ENCODE measurements around the gene ARHGEF5. TPM values are rescaled to one million over a fixed set of nuclear protein-coding genes. Genes with fewer than 3 reads are reported as not detected.

ARHGEF5 gene
- total and polyA plus RNA-seq, 2 of the 4 experiments (the other 2 are of a cell fraction), result under 0.01 to 0.19 TPM

DNA sequence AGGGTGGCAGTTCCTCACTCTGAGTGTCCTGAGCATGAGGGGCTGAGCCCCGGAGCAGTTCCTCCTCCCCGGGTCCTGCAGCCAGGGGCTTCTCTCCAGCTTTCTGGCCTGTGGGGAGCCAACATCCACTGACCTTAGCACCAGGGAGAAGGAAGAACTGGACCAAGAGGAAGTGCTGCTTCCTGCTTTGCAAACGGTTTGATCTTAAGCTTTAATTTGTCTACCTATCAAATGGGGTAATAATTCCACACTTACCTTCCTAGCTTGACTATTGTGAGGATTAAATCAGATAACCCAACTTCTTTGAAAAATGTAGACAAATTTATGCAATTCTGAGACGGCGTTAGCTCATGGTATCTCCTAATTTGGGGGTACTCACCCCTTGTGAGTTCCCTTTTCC, 46.3 kb downstream of the ARHGEF5 start:
- H3K79me1 ChIP-seq (ENCODE audit: low read depth in 1 of 2, low read length in 2 of 2), result no peaks in the 10 kb centered on the region
- H2BK120ac ChIP-seq (ENCODE audit: low read depth, low read length), result no peak overlapping the region
- no peak overlapping the region for H3K4me2 ChIP-seq (ENCODE audit: low read depth, low read length)
- BruUV-seq (replicated peaks), result no TSS peak
- H3K4ac ChIP-seq (ENCODE audit: low read depth, low read length), result no peak overlapping the region
- H2AK5ac ChIP-seq (ENCODE audit: low read depth, low read length), result no peak overlapping the region
- no peak overlapping the region for H2BK20ac ChIP-seq (ENCODE audit: low read depth, low read length)
- no peak overlapping the region for H3K56ac ChIP-seq (ENCODE audit: extremely low read depth, insufficient read depth, low read length)
- H3K4me3 ChIP-seq (ENCODE audit: insufficient read depth, low read depth, low read length), result no peak overlapping the region
- no peaks in the 10 kb centered on the region for H3K36me3 ChIP-seq (ENCODE audit: control insufficient read depth, insufficient read depth, low read length)
- no peaks in the 10 kb centered on the region for H3K27me3 ChIP-seq (ENCODE audit: control insufficient read depth, insufficient read depth, low read length)
- intact Hi-C loops (cut with micrococcal nuclease) (no loop called here), dilution Hi-C loops (cut with HindIII; ENCODE audit: low sequenced_read_pairs, unreplicated experiment) (no loop called here), in situ Hi-C loops (cut with MboI; ENCODE audit: low sequenced_read_pairs) (no loop called here)
- no peak overlapping the region for H3K14ac ChIP-seq (replicated peaks; ENCODE audit: low read depth, low read length)
- ChIA-PET CTCF (no interaction called here), POLR2A (ENCODE audit: unreplicated experiment) (no interaction called here)
- H3K9me3 ChIP-seq (ENCODE audit: control insufficient read depth, insufficient read depth, low read length), result peaks cover 23% of the 10 kb centered on the region; the same call in 1 of the 2 replicates
- no peak overlapping the region for H3K9ac ChIP-seq (ENCODE audit: low read depth, low read length)
- no peak for DNase-seq
- no peak for TF ChIP-seq CHD1 (IDR thresholded peaks at IDR 0.05; ENCODE audit: low read depth, low read length)
- no peak for TF ChIP-seq RAD21 (IDR thresholded peaks at IDR 0.05; ENCODE audit: low read length)
- no peak for TF ChIP-seq MXI1 (IDR thresholded peaks at IDR 0.05; ENCODE audit: borderline replicate concordance, low read depth, low read length)
- H2BK5ac ChIP-seq (ENCODE audit: low read depth, low read length, poor library complexity, severe bottlenecking), result no peak overlapping the region
- no peaks in the 10 kb centered on the region for H3K4me1 ChIP-seq (ENCODE audit: control insufficient read depth, insufficient read depth, low read length)
- H3K9me1 ChIP-seq (ENCODE audit: insufficient read depth, low read length), result no peaks in the 10 kb centered on the region
- ATAC-seq (ENCODE audit: low read depth), result no peak
- H4K91ac ChIP-seq (ENCODE audit: insufficient read depth, low read depth, low read length), result no peak overlapping the region
- H4K20me1 ChIP-seq (ENCODE audit: insufficient read depth, low read length), result no peaks in the 10 kb centered on the region
- H3K23ac ChIP-seq (ENCODE audit: low read depth, low read length), result no peak overlapping the region
- H3K27ac ChIP-seq (ENCODE audit: insufficient read depth, low read length), result no peak overlapping the region
- H3K18ac ChIP-seq (ENCODE audit: low read depth, low read length), result no peak overlapping the region
- no peak overlapping the region for H4K5ac ChIP-seq (ENCODE audit: low read depth, low read length)
- no peak overlapping the region for H2AFZ ChIP-seq (replicated peaks; ENCODE audit: low read length, poor library complexity)
- no peak overlapping the region for H2AK9ac ChIP-seq (replicated peaks; ENCODE audit: low read depth, low read length, poor library complexity)
- no peak overlapping the region for H4K8ac ChIP-seq (ENCODE audit: low read depth in 2 of 2, low read length in 2 of 2)
- WGBS, 2 experiments (ENCODE audit: extremely low coverage in 2 of 2, insufficient read length in 1 of 2), result no CpG with 5 or more reads among the region's 5 CpGs
- no peak overlapping the region for H2BK15ac ChIP-seq (ENCODE audit: low read depth, low read length)

Data from IMR-90 (cell line).